Thyroid gland (tissue), 4 donors: ENCODE data around the gene REST.

Source experiments
- POLR2A ChIP-seq, 2 donors: fragments of 450-650 bp; IDR thresholded peaks; one replicate each; pipeline ENCODE4 v1.6.1; 2017; ENCODE audit warnings: antibody characterized with exemption in 2 of 2, mild to moderate bottlenecking in 2 of 2, moderate library complexity in 1 of 2
- TF ChIP-seq, protein P1 (sequence below), 6 experiments: fragments of 200-600 bp in 3 of 6; fragments of 450-650 bp in 3 of 6; sonication (generic) in 3 of 6; IDR thresholded peaks; one replicate each; pipeline ENCODE4 v1.5.1; 2016 to 2019; ENCODE audit warnings: antibody characterized with exemption in 6 of 6, mild to moderate bottlenecking in 2 of 6, inconsistent platforms in 1 of 6, moderate library complexity in 1 of 6

DNA sequence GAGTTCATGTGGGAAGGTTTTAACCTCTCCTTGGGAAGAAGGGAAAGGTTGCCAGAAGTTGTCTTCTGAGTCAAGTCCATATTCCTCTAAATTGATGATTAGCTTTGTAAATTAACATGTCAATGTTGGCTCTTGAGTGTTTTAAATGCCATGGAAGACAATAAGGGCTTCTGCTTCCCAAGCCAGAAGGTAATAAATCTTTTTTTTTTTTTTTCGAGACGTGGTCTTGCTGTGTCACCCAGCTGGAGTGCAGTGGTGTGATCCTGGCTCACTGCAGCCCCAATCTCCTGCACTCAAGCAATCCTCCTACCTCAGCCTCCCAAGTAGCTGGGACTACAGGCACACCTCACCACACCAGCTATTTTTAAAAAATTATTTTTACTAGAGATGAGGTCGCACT is 5.0 kb upstream of the REST start:
- TF ChIP-seq, protein P1, sequence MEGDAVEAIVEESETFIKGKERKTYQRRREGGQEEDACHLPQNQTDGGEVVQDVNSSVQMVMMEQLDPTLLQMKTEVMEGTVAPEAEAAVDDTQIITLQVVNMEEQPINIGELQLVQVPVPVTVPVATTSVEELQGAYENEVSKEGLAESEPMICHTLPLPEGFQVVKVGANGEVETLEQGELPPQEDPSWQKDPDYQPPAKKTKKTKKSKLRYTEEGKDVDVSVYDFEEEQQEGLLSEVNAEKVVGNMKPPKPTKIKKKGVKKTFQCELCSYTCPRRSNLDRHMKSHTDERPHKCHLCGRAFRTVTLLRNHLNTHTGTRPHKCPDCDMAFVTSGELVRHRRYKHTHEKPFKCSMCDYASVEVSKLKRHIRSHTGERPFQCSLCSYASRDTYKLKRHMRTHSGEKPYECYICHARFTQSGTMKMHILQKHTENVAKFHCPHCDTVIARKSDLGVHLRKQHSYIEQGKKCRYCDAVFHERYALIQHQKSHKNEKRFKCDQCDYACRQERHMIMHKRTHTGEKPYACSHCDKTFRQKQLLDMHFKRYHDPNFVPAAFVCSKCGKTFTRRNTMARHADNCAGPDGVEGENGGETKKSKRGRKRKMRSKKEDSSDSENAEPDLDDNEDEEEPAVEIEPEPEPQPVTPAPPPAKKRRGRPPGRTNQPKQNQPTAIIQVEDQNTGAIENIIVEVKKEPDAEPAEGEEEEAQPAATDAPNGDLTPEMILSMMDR (IDR thresholded peaks at IDR 0.05) = no peak
- no peak for TF ChIP-seq POLR2A (IDR thresholded peaks at IDR 0.05)
